IPS-15b (cell line): ENCODE results near the gene OR13C3.

Experiments
- H3K27me3 ChIP-seq: one replicate; pipeline ENCODE4 v1.6.1; 2013; ENCODE audit warnings: low read length; ENCODE audit not compliant: control insufficient read depth, insufficient read depth
- H3K36me3 ChIP-seq: one replicate; pipeline ENCODE4 v1.6.1; 2013; ENCODE audit warnings: low read length; ENCODE audit not compliant: control insufficient read depth, insufficient read depth
- H3K4me1 ChIP-seq: one replicate; pipeline ENCODE4 v1.6.1; 2013; ENCODE audit warnings: mild to moderate bottlenecking, low read length; ENCODE audit not compliant: control insufficient read depth, insufficient read depth
- H3K4me3 ChIP-seq: one replicate; pipeline ENCODE4 v1.5.1; 2013; ENCODE audit warnings: low read depth, low read length
- H3K9ac ChIP-seq: one replicate; pipeline ENCODE4 v1.6.1; 2013; ENCODE audit warnings: low read depth, mild to moderate bottlenecking, low read length
- H3K9me3 ChIP-seq: one replicate; pipeline ENCODE4 v1.6.1; 2013; ENCODE audit warnings: mild to moderate bottlenecking, low read length; ENCODE audit not compliant: control insufficient read depth, insufficient read depth

OR13C3 gene

DNA sequence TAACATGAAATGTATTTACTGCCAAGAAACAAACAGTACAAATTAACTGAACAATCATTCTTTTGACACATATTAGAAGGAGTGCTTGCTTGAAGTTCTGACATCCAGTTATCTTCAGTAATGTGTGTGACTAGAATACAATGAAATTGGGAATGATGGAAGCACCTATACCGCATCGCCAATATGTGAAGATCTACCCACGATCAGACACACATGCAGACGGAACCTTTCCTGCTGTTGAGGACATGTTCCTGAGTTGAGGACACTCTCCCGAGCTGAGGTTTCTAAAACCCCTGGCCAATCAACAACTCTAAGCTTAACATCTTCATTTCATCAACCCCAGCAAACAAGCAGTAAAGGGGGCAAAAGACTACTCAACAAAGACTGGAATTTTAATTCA is at the start of gene OR13C3:
Gene OR13C3, minus strand, starts transcription at position 101 of the 400 bp plus-strand sequence. CDS start 133 bp downstream, outside the sequence.
- no peaks in the 10 kb centered on the region for H3K27me3 ChIP-seq
- H3K36me3 ChIP-seq, result no peaks in the 10 kb centered on the region
- no peak within 1 kb of the TSS for H3K9ac ChIP-seq
- no peaks in the 10 kb centered on the region for H3K9me3 ChIP-seq
- no peaks in the 10 kb centered on the region for H3K4me1 ChIP-seq
- no peak within 1 kb of the TSS for H3K4me3 ChIP-seq

DNA sequence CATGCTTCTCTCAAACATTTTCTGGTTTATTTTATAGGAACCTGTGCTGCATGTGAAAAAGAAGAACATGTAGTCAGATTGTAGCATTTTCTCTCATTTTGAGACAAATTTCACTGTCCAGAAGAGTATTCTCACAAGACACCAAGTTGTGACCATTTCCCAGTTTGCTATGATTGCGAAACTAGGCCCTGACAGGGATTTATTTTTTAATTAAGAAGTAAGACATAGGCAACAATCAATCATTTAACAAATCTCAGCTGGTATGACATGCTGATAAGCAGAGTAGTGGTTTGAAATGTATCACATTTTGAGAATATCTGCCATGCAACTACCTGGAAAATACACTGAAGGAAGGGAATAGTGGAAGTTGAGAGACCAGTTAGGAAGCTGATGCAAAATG is 43.9 kb upstream of the OR13C3 start:
- Histone ChIP-seq H3K27me3 (no peaks in the 10 kb centered on the region), H3K9me3 (no peaks in the 10 kb centered on the region), H3K4me3 (no peak overlapping the region), H3K4me1 (no peaks in the 10 kb centered on the region), H3K36me3 (no peaks in the 10 kb centered on the region), H3K9ac (no peak overlapping the region)

DNA sequence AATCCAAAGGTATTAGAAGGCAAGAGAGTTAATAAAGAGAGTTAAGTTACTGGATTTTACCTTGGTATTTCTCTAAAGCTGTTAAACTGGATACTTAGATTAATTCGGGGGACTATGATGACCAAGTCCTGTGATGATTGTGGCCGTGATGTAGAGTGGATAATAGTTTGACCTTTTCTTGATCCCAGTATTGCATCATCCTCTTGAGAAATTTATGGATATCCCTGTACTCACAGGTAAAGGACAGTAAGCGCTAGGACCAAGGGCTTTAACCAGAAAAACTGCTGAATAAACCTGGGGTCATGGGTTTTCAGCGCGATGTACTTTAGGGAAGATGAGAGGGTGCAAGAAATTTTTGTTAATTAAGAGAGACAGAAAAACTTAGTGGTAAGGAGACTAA is 40.6 kb upstream of the OR13C3 start:
- Histone ChIP-seq H3K27me3 (no peaks in the 10 kb centered on the region), H3K9ac (no peak overlapping the region), H3K36me3 (no peaks in the 10 kb centered on the region)

DNA sequence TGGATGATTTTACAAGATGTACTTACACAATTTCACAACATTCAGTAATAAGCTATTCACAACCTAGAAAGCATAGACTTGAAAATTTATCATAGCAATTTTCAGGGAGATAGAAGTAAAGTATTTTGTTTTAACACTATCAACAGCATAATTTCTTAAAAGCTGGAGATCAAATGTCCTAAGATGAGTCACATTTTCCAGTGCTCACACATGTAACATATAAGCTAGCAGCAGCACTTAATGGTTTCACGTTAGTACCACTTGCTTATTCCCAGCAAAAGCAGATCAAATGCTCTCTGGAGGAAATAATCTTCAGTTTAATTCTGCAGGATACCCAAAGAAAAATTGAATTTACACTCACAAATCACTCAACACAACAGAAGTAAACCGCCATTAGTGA is 38.8 kb upstream of the OR13C3 start:
- H3K27me3 ChIP-seq, result no peaks in the 10 kb centered on the region
- H3K4me3 ChIP-seq, result no peak overlapping the region
- H3K36me3 ChIP-seq, result no peaks in the 10 kb centered on the region
- no peak overlapping the region for H3K9ac ChIP-seq
- H3K9me3 ChIP-seq, result no peaks in the 10 kb centered on the region
- no peaks in the 10 kb centered on the region for H3K4me1 ChIP-seq

More for the DNA sequence above, 40.6 kb upstream of the OR13C3 start:
- H3K4me1 ChIP-seq, result no peaks in the 10 kb centered on the region
- no peaks in the 10 kb centered on the region for H3K9me3 ChIP-seq
- no peak overlapping the region for H3K4me3 ChIP-seq

DNA sequence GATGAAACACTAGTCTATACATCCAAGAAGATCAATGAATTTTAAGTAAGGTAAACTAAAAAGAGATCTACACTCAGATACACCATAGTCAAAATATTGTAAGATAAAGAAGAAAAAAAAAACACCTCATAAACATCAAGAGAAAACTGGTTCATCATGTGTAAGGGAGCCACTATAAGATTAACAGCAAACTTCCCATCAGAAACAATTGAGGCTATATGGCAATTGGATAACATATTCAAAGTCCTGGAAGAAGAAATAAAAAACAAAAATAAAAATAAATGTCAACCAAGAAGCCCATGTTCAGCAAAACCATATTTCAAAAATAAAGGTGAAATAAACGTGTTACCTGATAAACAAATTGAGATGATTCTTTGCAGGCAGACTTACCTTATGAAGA is 36.0 kb upstream of the OR13C3 start:
- Histone ChIP-seq H3K4me1 (no peaks in the 10 kb centered on the region), H3K27me3 (no peaks in the 10 kb centered on the region), H3K36me3 (no peaks in the 10 kb centered on the region), H3K9me3 (no peaks in the 10 kb centered on the region), H3K4me3 (no peak overlapping the region), H3K9ac (no peak overlapping the region)

DNA sequence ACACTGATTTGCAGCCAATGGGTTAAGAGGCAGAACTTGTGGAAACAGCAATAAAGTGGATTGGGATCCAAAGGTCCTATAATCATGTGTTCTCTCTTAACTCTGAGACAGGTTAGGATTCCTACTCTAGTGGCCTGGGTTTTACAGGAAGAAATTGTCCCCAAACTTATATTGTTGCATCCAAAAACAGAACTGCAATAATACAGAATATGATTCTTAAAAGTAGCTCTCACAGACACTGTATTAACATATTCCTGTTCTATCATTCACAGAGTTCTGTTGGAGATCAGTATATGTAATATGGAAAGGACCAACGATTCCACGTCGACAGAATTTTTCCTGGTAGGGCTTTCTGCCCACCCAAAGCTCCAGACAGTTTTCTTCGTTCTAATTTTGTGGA is 32.2 kb upstream of the OR13C3 start, which contains the start of gene OR13C8:
Gene OR13C8, plus strand, starts transcription at position 301 of the 400 bp plus-strand sequence. Its CDS starts 0 bp downstream, at position 301.
- no peaks in the 10 kb centered on the region for H3K36me3 ChIP-seq
- H3K27me3 ChIP-seq, result no peaks in the 10 kb centered on the region
- H3K4me1 ChIP-seq, result no peaks in the 10 kb centered on the region
- no peak within 1 kb of the TSS for H3K4me3 ChIP-seq
- no peak within 1 kb of the TSS for H3K9ac ChIP-seq
- no peaks in the 10 kb centered on the region for H3K9me3 ChIP-seq

DNA sequence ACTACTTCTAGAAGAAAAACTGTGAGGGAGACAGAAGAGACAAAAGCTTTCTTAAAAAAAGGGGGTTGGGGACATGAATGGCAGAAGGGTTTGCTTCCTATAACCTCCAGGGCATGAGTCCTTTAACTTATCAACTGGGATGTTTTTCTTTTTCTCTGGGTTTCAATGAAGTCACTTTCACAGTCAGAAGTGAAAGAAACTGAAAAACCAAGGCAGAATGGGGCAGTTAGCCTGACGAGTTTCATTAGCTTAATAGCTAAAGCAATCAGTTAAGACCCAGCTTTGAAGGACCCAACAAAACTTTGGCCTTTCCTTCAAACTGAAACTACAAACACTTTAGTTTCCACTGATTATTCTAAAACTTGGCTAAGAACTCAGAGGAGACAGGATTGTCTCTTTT is 27.7 kb upstream of the OR13C3 start:
- no peaks in the 10 kb centered on the region for H3K9me3 ChIP-seq
- H3K9ac ChIP-seq, result no peak overlapping the region
- H3K36me3 ChIP-seq, result no peaks in the 10 kb centered on the region
- H3K27me3 ChIP-seq, result no peaks in the 10 kb centered on the region
- H3K4me1 ChIP-seq, result no peaks in the 10 kb centered on the region
- no peak overlapping the region for H3K4me3 ChIP-seq

DNA sequence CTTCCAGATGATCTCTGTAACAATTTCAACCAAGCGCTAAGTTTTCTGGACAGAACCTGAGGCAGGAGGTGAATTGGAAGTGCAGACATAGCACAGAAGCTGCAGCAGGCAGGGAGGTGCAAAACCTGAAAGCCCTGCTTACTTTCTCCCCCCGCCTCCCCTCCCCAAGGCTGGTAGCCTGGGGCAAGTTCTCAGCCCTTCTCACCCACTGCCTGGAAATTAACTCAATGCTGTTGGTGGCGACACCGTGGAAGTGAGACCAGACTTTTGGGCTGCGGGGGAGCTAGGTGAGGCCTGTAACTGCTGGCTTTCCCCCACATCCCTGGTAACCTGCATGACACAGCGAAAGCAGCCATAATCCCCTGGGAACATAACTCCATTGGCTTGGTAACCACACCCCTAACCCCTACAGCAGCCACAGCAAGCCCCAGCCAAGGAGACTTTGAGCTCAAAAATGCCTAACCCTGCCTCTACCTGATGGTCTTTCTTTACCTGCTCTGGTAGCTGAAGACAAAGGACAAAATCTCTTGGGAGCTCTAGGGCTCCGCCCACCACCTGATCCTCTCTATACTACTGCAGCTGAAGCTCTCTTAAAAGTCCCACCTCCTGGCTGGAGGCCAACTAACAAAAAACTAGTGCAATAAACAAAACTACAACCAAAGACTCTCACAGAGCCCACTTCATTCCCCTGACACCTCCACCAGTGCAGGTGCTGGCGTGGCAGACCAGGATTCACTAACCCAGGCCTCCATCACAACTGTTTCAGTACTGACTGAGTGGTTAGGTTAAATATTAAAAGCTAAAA is 20.4 kb upstream of the OR13C3 start:
- H3K36me3 ChIP-seq, result no peaks in the 10 kb centered on the region
- no peaks in the 10 kb centered on the region for H3K27me3 ChIP-seq
- no peak overlapping the region for H3K4me3 ChIP-seq
- no peaks in the 10 kb centered on the region for H3K4me1 ChIP-seq
- H3K9ac ChIP-seq, result no peak overlapping the region
- H3K9me3 ChIP-seq, result no peaks in the 10 kb centered on the region

DNA sequence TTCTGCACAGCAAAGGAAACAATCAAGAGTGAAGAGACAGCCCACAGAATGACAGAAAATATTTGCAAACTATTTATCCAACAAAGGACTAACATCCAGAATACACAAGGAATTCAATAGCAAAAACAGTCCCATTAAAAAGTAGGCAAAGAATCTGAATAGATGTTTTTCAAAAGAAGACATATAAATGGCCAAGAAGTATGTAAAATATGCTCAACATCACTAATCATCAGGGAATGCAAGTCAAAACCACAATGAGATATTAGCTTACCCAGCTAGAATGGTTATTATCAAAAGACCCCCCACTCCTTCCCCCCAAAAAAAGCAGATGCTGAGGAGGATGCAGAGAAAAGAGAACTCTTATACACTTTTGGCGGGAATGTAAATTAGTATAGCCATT is 18.9 kb upstream of the OR13C3 start:
- no peak overlapping the region for H3K4me3 ChIP-seq
- H3K27me3 ChIP-seq, result no peaks in the 10 kb centered on the region
- no peak overlapping the region for H3K9ac ChIP-seq
- no peaks in the 10 kb centered on the region for H3K4me1 ChIP-seq
- H3K9me3 ChIP-seq, result no peaks in the 10 kb centered on the region
- no peaks in the 10 kb centered on the region for H3K36me3 ChIP-seq

DNA sequence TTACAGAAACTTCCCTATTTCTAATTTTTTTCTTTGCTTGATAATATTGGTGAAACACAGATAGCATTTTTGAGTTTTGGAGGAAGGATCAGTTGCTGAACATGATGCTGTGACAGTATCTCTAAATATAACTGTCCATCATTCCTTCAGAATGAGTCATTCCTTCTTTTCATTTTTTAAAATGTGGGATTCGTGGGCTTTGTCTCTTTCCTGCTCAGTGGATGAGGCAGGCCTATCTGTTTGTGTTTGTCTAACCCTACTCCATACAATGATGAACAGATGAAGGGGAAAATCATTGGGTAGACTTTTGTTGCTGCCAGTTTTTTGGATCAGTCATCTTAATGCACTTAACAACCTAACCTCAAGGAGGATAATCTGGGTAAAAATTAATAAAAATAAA is 16.6 kb upstream of the OR13C3 start:
- Histone ChIP-seq H3K9ac (no peak overlapping the region), H3K27me3 (no peaks in the 10 kb centered on the region), H3K4me3 (no peak overlapping the region), H3K4me1 (no peaks in the 10 kb centered on the region), H3K36me3 (no peaks in the 10 kb centered on the region), H3K9me3 (no peaks in the 10 kb centered on the region)

DNA sequence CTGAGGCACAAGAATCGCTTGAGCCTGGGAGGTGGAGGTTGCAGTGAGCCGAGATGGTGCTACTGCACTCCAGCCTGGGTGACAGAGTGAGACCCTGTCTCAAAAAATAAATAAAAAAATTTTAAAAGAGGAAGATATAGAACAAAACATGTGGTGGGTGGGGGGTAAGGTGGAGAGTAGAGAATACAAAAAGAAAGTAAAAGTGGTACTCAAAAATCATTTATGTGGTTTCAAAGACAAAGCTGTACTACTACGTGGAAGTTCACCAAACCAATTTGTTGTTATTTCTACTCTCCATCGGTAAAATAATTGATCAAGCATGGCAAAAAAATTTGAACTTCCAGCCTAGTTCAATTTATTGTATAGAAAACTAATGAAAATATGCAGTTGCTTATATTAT is 8.0 kb upstream of the OR13C3 start:
- no peak overlapping the region for H3K9ac ChIP-seq
- no peaks in the 10 kb centered on the region for H3K4me1 ChIP-seq
- no peaks in the 10 kb centered on the region for H3K27me3 ChIP-seq
- H3K4me3 ChIP-seq, result no peak overlapping the region
- no peaks in the 10 kb centered on the region for H3K9me3 ChIP-seq
- H3K36me3 ChIP-seq, result no peaks in the 10 kb centered on the region

DNA sequence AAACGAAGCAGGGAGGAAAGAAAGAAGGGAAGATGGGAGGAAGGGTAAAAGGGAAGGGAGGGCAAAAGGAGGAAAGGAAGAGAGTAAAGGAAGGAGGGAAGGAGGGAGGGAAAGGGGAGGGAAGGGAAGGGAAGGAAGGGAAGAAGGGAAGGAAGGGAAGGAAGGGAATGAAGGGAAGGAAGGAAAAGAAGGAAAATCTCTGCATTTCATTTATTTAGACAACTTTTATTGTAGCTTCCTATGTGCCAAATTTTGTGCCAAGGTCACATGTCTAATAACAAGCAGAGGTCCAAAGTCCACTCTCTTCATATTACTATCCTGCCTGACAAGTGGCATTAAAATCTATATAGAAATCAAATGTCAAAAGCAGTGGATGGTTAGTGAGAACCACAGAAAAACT is 2.6 kb upstream of the OR13C3 start:
- Histone ChIP-seq H3K9ac (no peak overlapping the region), H3K9me3 (no peaks in the 10 kb centered on the region), H3K36me3 (no peaks in the 10 kb centered on the region), H3K4me1 (no peaks in the 10 kb centered on the region), H3K27me3 (no peaks in the 10 kb centered on the region), H3K4me3 (no peak overlapping the region)
